SK-N-SH (cell line): ENCODE measurements around the gene CABP4.

Experiments
- EP300 ChIP-seq, 2 experiments: IDR thresholded peaks; 2 replicates each; pipeline versions ENCODE4 v1.4.0 to v1.6.1; 2012; ENCODE audit warnings: borderline replicate concordance in 1 of 2, low read depth in 1 of 2, low read length in 1 of 2
- MXI1 ChIP-seq: IDR thresholded peaks from 2 replicates; pipeline ENCODE4 v1.6.1; 2012; ENCODE audit warnings: mild to moderate bottlenecking, low read depth, low read length, improper control_type of control experiment
- POLR2AphosphoS5 ChIP-seq: IDR thresholded peaks from 2 replicates; pipeline ENCODE4 v1.6.1; 2012; ENCODE audit warnings: low read depth, low read length
- SMC3 ChIP-seq: IDR thresholded peaks from 2 replicates; pipeline ENCODE4 v1.6.1; 2012; ENCODE audit warnings: low read depth, low read length, improper control_type of control experiment
- TF ChIP-seq, protein P1 (sequence below): fragments of 200-600 bp; sonication (generic); IDR thresholded peaks from 2 replicates; pipeline ENCODE4 v1.6.1; 2017; ENCODE audit warnings: antibody characterized with exemption, mild to moderate bottlenecking, moderate library complexity

DNA sequence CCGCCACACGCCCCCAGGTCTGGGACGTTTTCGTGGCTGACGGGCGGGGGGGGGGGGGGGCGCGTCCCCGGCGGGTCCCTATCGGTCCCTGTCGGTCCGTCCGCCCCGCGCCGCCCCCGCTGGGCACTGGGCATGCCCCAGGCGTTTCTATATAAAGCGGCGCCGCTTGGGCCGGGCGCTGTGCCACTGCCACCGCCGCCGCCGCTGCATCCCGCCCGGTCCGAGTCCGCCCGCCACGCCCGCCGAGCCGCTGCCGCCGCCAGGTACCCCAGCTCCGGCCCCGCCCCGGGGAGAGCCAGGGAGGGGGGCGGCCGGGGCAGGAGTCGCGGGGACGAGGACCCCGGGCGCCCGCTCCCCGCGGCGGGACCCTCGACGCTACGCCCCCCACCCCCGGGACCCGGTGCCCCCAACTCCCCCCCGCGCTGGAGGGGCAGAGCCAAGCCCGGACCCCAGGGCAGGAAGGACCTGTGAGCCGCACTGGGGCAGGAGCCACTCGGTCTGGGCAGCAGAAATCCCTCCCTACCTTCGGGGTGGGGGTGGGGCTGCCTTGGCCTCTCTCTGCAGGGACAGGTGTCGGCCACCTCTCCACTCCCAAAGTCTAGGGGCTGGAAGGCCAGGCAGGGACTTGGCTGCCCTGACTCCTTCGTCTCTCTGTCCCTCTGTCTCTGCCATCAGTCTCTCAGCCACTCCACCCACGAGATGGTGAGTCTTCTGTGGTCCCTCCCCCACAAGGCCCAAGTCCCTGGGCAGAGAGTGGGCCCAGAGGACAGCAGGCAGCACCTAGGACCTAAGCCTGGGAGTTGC lies 39.5 kb upstream of the CABP4 start, which contains the start of gene CARNS1:
- TF ChIP-seq EP300 (IDR thresholded peaks at IDR 0.05; ENCODE audit: borderline replicate concordance in 1 of 2, low read depth in 1 of 2, low read length in 1 of 2) (no peak), MXI1 (no peak), SMC3 (no peak), POLR2AphosphoS5 (no peak)
- TF ChIP-seq, protein P1, sequence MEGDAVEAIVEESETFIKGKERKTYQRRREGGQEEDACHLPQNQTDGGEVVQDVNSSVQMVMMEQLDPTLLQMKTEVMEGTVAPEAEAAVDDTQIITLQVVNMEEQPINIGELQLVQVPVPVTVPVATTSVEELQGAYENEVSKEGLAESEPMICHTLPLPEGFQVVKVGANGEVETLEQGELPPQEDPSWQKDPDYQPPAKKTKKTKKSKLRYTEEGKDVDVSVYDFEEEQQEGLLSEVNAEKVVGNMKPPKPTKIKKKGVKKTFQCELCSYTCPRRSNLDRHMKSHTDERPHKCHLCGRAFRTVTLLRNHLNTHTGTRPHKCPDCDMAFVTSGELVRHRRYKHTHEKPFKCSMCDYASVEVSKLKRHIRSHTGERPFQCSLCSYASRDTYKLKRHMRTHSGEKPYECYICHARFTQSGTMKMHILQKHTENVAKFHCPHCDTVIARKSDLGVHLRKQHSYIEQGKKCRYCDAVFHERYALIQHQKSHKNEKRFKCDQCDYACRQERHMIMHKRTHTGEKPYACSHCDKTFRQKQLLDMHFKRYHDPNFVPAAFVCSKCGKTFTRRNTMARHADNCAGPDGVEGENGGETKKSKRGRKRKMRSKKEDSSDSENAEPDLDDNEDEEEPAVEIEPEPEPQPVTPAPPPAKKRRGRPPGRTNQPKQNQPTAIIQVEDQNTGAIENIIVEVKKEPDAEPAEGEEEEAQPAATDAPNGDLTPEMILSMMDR, result no peak
